AG08395 (cell line): ENCODE data around the gene KIAA1549.
A peak's percentile ranks its signal among the peaks of the same experiment; 100 is the strongest.

Experiments used
- DNase-seq: peaks from one replicate; pipeline ENCODE4 v3.0.0; 2012; ENCODE audit warnings: mixed read lengths, low spot score

The KIAA1549 gene

DNA sequence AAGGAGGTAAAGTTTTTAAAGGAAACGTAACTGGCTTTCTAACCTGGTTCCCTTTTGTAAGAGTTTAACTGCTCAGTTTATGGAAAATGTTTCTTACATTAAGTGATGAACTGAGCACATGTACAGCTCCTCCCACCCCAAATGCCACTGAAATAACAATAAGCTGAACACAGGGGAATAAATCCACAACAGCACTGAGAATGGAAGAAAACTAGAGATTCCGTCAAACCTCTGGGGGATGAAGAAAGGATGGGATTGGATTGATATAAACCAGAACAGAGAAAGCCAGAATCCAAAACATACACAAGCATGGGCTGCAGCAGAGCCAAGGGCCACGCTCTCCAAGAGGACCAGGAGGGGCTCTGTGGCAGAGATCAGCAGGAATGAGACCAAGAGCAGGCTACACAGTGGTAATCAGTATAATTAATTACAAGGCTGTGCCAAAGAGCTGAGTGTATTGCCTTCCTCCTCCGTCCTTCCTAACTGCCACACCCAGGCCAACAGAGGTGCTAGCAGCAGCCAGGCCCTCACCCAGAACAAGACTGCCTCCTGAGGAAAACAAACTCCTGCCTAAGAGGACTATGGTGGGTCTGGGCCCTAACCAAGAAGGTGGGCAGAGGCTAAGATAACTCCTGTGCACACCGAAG is 73.9 kb downstream of the KIAA1549 start:
- no peak for DNase-seq

DNA sequence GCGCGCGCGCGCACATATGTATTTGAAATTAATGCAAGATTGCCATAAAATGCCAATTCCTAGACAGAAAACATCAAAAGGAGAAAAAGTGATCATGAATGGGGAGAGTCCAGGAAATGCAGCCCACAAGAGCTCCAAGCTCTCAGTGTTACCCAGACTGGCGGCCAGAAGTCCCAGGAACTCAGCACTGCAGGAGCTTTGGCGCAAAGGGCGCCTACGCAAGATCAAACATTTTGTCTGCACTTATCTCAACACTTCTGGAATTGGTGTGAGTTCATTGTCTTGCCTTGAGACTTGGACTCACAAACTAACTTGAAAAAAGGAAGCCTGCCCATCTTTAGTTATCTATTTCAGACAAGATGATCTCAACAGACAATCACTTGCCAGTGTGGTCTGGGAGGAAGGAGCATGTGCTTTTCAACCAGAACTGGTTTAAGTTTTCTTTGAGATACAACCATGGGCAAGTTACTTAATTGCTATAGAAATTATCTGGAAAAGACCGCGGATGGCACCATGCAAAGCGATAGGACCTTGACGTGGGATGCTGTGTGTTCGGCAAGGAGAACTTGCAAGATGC is 77.2 kb downstream of the KIAA1549 start:
- DNase-seq: no peak

DNA sequence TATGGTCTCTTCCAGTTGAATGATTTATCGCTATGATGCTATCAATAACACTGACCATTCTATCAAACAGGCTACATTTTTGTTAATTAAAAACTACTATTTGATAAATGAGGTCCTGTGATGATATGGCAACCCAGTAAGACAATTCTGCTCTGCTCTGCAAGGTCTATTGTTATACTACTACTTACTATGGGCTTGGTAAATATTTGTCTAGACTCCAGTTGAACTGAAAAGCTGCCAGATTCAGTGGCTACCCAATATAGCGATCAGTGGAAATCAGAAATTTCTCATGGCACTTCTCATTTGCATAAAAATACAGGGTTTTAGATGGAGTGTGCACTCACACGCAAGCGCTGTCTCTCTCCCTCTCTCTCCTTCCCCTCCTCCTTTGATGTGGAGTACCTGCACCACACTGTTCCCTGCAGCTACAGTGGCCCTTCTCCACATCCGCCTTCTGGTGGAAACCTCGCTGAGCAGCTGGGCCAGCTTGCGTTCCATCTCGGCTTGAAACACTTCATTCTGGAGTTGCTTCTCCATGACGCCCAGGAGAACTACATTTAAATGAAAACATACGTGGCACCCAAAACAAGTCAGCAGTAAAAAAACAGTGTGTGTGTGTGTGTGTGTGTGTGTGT is 77.9 kb downstream of the KIAA1549 start:
- no peak for DNase-seq

DNA sequence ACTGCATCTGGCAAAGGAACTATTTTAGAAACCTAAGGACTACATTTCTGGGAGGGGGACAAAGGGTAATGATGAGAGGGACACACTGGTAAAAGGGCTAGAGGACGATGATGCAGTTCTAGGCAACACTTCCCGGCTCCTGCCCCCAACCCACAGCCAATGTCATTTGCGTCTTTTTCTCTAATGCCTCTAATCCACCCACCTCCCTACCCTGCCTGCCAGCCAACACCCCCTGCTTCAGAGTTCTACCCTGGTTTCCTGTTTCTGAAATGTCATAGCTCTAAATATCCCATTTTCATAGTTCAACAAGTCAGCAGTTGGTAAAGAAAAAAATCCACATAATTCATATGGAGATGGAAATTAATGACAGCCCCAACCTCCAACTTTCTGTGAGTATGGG is 79.0 kb downstream of the KIAA1549 start:
- no peak for DNase-seq

GRCh38 chr7:138900035-138900828 is 81.0 kb downstream of the KIAA1549 start:
- DNase-seq: no peak

- DNase-seq: no peak
These were observed 82.4 kb downstream of the KIAA1549 start for GRCh38 chr7:138898802-138899201.

DNA sequence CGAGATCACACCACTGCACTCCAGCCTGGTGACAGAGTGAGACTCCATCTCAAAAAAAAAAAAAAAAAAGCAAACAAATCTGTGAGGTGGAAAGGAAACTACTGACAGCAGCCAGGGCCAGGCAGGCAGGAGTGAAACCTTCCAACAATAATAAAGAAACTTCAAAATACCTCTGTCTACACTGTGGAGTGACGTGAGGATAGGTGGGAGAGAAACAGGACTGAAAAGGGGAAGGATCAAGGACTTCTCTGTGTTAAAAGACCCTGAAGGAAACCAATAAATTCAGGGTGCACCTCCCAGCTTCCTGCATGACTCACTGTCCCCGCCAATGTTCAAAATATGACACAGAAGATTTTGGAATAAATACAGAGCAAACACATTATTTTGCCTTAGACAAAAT is 82.9 kb downstream of the KIAA1549 start:
- no peak for DNase-seq

DNA sequence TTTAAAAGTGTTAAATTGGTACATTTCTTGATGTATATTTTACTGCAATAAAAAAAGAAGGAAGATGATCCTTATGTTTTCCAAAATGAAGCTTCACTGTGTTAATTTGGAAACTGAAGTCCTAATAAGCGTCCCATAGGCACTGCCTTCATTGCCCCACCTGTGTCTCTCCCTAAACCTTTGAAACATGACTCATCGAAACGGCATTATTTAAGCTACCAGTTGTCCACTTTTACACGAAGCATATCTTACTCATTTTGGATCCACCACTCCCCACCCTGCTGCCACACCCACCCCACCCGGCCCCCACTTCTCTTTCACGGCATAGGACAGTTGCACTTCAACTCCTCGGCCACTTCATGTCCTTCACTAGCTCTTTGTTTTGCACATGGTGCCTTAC is 85.5 kb downstream of the KIAA1549 start:
- DNase-seq: no peak

- DNase-seq: no peak
These were observed 87.9 kb downstream of the KIAA1549 start for GRCh38 chr7:138893258-138893657.

DNA sequence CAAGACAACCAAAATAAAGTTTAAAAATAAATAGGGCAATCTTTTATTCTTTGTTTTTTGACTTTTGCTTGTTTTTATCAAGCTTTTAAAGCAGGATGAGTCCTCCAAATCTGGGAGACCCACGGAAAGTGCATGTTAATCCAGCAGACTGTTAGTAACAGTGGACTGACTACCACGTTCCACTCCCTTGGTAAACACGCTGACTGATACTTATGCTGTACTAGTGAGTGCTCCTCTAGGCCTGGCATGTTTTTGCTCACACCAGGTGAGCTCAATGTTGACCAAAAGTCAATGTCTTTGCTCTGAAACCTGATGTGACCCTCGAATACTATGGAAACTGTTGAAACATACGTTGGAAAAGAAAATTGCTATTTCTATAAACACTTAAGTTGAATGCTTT is 88.4 kb downstream of the KIAA1549 start:
- DNase-seq: no peak

DNA sequence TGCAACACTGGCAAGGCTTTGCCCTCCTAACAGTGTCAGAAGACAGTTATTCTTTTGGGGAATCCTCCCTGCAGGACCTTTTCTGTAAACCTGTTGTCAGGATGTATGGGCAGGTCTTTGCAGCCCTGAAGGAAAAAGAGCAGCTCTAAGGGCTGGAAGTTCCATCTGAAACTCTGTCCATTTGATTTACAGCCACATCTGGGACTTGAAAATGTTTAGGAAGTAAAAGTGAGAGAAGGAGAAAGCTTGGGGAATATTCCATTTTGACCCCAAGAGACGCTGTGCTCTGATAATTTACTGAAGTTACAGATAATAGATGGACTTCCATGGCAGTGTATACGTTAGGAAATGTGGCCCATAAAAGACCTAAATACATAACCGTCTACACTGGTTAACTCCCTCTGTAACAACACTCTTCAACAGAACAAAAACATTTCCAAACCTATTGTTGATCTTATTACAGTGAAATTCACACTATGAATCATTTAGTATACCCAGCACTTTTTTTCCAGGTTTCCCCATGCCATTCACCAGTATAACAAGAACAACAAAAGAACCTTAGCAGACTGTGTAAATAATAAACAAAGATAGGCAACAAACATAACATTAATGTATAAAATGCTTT is 89.1 kb downstream of the KIAA1549 start:
- DNase-seq: no peak

- peak; percentile 53 for DNase-seq
These were observed 89.8 kb downstream of the KIAA1549 start for GRCh38 chr7:138891446-138891810.

GRCh38 chr7:138890499-138891445 is 90.4 kb downstream of the KIAA1549 start:
- peak; percentile 78 for DNase-seq

- DNase-seq: no peak
These were observed 91.3 kb downstream of the KIAA1549 start for GRCh38 chr7:138889582-138890498.

GRCh38 chr7:138887872-138888656 is 93.1 kb downstream of the KIAA1549 start:
- DNase-seq: no peak

- no peak for DNase-seq
These were observed 94.0 kb downstream of the KIAA1549 start for GRCh38 chr7:138887085-138887710.

GRCh38 chr7:138886501-138886917 is 94.7 kb downstream of the KIAA1549 start:
- DNase-seq: peak; percentile 62

GRCh38 chr7:138885383-138886147 is 95.6 kb downstream of the KIAA1549 start:
- DNase-seq: no peak
